Stimulated activated CD8-positive, alpha-beta memory T cell treated with anti-CD3 and anti-CD28 coated beads, Interleukin-7, amount 100 ng/mL, for 4 hours (primary cell): Measurements from ENCODE around the gene AP4B1.

Experiments
- DNase-seq, 2 donors: peaks; one replicate each; pipeline ENCODE4 v3.0.0-alpha.2; 2020; ENCODE audit warnings: low read depth in 2 of 2

The AP4B1 gene

DNA sequence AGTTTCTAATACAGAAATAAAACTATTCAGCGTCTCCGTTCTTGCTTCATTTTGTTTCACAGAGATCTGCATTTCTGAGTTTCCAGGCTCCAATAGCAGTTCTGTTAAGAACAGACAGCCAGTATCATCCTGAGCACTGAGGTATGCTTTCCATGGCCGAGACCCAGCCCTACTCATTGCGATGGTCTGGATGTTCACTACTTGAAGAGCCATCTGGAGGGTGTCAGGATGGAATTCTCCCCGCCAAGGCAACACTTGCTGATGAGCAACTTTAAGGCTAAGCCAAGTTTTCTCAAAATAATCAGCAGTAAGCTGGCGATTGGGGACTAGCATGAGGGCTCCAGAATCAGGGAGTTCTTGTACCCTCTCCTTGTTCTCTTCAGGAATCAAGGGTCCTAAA is 9.5 kb downstream of the AP4B1 start:
- no peak for DNase-seq

DNA sequence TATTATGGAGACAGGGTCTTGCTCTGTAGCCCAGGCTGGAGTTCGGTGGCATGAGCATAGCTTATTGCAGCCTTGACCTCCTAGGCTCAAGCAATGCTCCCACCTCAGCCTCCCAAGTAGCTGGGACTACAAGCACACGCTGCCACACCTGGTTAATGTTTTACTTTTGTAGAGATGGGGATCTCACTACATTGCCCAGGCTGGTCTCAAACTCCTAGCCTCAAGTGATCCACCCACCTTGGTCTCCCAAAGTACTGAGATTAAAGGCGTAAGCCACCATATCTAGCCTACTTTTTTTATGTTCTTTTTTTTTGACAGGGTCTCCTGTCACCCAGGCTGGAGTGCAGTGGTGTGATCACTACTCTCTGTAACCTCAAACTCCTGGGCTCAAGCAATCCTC is 11.3 kb downstream of the AP4B1 start:
- DNase-seq: no peak

DNA sequence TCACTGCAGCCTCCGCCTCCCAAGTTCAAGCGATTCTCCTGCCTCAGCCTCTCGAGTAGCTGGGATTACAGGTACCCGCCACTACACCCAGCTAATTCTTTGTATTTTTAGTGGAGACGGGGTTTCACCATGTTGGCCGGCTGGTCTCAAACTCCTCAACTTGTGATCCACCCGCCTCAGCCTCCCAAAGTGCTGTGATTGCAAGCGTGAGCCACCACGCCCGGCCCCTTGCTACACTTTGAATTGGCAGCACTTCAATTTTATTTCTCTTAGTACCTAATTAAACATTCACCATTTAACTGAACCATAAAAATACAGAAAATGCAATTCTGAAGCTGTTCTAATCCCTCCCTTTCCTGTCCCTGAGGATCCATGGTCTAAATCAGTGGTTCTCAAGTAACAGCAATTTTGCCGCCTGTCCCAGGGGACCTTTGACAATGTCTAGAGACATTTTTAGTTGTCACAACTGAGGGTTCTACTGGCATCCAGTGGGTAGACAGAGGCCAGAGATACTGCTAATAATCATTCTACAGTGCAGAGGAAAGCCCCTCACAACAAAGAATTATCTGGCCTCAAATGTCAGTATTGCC is 12.9 kb downstream of the AP4B1 start:
- DNase-seq: no peak

DNA sequence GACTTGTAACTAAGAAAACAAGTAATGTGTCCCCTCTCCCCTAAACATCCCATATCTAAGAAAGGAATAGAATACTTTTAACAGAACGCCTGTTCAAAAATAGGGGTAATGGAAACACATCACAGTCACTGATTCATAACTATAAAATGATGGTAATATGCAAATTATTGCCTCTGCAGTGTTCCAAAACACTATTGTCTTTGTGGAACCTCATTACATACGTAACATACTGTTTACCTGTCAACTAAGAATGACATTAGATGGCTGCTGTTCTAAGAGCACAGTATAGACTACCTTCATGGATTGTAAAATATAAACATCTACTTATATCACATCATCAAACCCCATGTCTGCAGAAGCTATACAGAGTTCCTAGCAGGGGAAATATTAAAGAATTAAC is 13.8 kb downstream of the AP4B1 start:
- no peak for DNase-seq

DNA sequence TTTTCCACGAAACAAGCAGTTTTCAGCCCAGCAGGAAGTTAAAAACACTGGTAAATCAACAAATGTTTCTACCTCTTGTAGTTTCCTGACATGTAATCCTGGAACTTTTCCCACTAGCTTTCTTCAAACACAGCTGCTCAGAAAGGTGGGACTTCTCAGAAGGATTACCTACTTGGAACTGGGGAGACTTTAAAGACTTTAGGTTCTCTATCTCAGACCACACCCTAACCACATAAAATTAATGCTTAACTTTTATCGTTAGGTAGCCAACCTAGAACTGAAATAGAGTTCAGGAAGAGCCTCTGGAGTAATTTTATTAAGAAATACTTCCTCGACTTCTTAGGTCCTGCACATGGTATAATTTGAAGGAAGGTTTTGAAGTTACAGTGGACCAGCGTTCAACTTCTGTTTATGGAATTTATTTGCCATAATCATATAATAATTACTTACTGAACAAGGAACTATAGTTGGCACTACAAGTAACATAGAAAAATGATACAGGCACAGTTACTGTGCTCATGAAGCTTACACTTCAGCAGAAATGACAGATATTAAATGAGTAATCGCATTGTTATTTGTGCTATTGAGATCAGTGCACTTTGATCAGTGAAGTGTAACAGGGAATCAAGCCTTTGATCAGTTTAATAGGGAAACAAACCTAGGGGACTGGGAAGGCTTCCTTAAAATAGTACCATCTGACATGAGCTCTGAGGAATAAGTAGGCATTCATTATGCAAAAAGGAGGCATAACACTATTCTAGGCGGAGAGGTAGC is 17.0 kb downstream of the AP4B1 start, which contains the start of gene BCL2L15:
TSS of gene BCL2L15 (minus strand) at position 180 of the 774 bp plus-strand sequence. CDS start 206 bp downstream, outside the sequence.
- no peak for DNase-seq

DNA sequence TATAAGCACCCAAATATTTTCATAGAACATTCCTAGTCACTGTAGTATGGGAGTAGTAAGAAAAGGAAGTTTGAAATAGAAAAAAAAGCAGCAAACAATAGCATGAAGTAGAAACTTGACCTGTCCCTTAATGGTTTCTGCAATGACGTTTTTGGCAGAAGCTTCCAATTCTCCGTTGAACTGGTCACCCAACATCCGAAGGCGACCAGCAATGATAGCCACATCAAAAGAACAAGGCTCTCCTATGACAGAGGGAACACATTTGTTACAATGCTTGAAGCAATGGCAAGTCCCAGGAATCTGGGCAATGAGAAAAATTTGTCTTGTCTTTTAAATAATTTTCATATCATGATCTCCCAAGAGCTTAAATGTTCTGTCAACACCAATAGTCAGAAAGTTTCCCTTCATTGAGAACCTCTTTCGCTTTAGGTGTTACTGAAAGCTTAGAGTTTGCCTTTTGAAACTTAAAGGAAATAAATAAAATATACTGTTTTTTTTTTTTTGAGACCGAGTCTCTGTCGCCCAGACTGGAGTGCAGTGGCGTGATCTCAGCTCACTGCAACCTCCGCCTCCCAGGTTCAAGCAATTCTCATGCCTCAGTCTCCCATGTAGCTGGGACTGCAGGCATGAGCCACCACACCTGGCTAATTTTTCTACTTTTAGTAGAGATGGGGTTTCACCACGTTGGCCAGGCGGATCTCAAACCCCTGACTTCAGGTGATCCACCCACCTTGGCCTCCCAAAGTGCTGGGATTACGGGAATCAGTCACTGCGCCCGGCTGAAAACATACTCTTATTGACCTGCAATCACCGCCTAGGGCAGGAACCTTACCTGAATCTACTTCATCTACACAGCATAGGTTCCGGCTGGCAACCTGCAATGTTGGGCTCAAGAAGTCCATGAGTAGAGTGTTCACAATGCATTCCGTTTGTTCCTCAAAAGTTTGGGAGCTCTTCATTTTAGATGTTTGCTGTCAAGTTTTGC is 17.9 kb downstream of the AP4B1 start:
- DNase-seq: no peak

DNA sequence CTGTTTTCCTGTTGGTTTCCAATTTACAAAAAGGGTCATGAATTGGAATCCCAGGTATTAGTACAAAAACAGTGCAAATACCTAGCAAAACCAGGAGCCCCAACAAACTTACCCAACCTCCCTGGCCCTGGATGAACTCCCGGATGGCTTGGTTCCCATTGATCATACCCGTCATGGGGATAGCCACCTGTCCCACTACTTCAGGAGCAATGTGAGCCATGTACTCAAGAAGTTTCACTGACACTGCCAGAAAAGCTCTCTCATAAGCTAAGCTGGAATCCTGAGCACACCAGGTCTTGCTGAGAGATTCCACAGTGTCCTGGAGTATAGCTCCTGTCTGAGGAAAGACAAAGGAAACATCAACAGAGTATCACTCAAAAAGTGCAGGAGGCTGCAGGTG is 22.9 kb downstream of the AP4B1 start:
- no peak for DNase-seq

DNA sequence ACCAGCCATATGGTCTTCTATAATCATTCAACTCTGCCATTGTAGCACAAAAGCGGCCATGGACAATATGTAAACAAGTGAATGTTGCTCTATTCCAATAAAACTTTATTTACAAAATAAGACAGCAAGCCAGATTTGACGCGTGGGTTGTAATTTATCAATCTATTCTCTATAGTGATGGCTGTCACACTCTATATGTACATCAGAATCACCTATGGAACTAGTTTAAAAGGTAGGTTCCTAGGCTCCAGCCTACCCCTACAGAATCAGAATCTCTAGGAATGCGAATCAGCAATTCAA is 24.9 kb downstream of the AP4B1 start:
- DNase-seq: no peak

DNA sequence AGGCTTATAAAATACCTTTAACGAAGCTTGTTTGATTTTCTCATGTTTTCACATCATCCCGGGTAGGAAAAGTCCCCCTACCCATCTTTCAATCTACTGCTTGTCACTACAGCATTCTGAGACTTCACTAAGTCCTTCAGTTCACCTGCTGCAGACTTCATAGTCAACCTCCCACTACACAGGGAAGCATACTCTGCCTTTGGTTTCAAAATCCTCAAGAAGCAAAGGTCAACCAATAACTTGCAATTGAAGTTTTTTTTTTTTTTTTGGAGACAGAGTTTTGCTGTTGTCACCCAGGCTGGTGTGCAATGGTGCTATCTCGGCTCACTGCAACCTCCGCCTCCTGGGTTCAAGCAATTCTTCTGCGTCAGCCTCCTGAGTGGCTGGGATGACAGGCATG is 28.4 kb downstream of the AP4B1 start:
- no peak for DNase-seq

DNA sequence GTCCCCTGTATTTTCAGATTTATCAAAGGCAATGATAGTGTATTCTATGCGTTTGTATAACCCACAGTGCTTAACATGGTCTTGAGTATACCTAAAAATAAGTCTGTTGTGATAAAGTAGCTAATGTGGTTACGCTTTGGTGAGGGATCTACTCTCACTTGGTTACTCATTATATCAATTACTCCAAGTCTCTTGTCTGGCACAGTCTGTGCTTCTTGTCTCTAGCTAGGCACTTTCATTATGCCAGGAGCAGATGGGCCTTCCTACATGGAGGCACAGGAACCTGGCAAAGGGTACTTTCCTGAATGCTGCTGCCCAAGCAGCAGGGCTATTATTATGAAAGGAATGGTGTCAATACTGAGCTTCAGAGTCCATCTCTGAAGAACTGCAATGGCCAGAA is 28.9 kb downstream of the AP4B1 start:
- no peak for DNase-seq

DNA sequence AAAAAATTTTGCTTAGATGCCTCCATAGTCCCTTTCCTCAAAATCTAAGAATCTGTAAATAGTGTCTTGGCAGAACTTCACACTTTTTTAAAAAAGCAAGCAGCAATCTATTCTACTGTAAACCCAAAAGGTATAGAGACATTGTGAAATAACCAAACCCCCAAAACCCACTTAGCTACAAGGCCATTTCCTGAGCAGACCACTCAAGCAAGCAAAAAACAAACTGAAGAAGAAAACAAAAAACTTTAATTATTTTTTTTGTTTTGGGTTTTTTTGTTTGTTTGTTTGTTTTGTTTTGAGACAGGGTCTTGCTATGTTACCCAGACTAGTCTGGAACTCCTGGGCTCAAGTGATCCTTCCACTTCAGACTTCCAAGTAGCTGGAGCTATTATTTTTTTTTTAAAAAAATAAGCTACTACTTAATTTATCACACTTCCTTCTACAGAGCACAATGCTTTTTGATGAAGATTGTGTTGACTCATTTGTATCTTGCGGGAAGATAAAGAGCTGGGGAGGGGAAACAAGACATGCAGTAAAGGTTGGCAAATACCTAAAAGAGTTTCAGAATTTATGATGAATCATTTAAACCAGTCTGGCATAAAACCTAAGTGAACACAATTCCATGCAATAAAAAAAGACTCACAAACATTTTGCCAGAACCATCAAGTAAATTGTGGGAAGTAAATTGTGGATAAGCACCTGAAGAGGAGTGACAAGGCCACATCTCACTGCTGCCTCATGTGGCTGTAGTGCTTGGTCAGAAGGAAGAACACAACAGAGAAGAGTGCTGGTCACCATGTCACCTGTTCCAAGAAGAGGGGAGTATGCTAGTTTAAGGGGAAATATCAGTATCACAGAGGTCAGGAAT is 30.4 kb downstream of the AP4B1 start:
- no peak for DNase-seq

DNA sequence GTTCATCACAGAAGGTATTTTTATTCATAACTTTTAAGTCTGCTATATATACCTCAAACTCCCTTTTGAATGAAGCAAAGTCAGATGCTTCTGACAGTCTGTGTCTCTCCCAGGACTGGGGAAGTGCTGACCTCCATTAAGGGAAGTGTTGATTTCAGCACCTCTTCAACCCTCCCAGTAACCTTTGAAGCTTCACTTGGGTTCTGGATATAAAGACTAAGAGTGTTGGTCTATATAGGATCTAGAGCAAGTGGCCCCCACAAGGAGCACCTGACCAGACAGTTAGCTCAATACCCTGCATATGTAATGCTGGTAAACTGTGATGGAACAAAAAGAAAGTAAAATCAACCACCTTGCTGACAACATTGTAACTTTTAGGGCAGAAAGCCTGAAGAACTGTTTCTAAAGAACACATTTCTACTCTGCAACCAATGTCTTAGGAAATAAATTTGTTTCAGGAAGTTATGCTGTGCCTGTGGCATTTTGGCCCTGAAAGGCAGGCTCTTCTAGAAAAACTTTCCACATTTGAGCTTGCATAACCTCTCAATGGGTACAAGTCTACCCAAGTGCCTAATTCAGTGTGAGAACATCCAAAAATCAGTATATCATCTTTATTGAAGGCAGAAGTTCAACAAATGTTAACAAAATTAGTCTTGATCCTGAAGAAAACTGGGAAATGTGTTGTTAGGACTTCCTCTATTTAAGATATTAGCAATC is 32.2 kb downstream of the AP4B1 start:
- DNase-seq: no peak

DNA sequence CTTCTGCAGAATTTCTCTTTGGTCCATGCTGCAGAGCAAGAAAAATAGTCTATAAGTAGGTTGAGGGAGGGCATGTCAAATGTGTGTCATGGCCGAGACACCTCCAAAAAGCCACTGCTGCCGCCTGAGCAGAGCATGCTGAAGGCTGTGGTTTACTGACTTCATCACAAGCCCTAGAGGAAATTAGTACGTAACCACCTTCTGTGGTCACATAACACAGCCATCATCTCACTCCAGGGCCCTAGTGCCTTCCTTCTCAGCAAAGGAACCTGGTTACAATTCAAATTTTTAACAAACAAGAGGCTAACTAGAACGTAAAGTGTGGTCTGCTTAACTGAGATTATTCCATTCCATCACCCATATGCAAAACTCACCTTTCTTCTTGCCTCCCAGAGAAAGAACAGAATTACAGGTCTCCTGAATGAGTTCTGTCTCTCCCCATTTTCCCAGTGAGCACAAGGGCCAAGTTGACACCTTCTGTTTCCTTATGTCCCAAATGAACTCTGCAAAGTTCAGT is 32.9 kb downstream of the AP4B1 start, which contains the start of gene PTPN22:
TSS of gene PTPN22 (minus strand) at position 116 of the 517 bp plus-strand sequence.
- peak; percentile 75 to 81 for DNase-seq

DNA sequence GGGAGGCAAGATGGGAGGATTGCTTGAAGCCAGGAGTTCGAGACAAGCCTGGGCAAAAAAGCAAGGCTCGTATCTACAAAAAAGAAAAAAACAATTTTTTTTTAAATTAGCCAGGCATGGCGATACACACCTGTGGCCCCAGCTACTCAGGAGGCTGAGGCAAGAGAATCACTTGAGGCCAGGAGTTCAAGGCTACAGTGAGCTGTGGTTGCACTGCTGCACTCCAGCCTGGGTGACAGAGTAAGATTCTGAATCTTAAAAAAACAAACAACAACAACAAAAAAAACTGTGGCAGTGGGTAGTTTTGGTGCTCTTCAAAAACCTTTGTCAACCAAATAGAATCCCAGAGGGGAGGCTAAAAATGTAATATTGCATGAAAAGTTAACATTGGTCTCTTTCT is 33.8 kb downstream of the AP4B1 start:
- DNase-seq: no peak

DNA sequence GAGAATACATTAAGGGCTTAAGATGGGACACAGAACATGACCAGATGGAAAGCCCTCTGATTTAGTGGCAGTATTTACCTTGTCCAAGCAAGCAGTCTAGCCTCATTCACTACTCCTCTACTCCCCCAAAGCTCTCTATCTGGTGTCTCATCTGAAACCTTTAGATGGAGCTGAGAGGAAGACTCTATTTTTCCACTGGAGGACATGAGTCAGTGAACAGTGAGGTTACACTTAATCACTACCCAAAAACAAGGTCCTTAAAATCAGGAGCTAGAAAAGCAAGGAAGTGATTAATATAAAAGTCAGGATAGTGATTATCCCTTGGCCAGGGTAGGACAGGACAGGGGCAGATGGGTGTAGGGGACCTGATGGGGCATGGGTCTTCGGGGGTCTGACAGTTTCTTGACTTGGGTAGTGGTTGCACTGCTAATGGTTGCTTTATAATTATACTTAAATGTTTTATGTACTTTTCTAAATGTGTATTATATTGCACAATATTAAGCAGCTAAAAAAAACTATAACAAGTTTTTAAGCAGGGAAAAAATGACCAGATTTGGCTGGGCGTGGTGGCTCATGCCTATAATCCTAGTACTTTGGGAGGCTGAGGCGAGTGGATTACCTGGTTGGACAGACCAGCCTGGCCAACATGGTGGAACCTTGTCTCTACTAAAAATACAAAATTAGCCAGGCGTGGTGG is 36.1 kb downstream of the AP4B1 start:
- DNase-seq: no peak

DNA sequence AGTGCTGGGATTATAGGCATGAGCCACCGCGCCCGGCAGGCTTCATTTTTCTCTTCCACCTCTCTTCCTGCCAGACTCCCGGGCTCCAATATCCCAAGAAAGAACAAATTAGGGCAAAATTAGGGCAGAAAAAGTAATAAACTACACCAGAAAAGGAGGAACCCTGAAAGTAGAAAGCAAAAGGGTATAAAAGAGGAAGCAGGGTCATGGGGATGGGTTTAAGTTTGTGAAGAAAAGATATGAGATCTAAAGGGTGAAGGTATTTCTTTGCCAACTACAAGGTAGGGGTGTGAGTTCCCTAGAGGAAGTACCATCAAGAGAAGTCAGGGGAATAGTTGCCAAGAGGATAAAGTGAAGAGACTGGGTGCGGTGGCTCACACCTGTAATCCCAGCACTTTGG is 43.0 kb downstream of the AP4B1 start:
- no peak for DNase-seq

DNA sequence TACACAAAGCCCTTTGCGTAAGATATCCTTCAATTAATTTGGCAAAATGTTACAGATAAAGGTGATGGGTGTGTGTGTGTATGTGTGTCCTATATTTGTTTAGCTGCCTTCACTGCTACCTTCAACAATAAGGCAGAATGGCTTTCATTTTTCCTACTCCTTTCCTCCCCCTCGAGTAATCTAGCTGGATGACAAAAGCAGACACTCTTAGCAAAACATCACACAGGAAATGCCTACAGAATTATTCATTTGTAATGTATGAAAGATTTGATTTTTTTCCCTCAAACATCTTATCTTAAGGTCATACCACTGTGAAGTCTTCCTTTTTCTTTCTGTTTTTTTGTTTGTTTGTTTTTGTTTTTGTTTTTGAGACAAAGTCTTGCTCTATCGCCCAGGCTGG is 43.7 kb downstream of the AP4B1 start:
- DNase-seq: no peak

DNA sequence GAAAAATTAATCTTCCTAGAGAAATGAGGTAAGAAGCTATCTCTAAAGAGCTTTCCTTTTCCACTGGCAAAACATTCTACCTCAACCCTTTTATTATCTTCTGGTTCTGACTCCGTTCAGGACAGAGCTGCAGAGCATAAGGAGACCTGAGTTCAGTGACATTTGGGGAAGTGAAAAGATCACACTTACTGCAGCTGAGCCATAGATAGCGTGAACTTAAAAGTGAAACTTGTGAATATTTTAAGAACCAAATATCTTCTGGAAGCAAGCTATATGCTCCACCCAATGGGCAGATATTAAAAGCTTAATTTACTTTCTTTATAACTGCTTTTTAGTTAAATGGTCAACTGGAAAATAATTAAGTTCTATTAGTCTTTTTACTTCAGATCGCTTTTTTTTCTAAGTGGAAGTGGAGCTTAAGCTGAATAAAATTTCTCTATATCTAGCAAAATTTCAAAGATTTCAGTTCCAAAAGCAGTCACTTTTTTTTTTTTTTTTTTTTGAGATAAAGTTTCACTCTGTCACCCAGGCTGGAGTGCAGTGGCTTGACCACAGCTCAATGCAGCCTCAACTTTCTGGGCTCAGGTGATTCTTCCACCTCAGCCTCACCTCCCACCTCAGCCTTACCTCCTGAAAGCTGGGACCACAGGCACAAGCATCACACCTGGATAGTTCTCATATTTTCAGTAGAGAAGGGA is 45.0 kb downstream of the AP4B1 start:
- DNase-seq: no peak

DNA sequence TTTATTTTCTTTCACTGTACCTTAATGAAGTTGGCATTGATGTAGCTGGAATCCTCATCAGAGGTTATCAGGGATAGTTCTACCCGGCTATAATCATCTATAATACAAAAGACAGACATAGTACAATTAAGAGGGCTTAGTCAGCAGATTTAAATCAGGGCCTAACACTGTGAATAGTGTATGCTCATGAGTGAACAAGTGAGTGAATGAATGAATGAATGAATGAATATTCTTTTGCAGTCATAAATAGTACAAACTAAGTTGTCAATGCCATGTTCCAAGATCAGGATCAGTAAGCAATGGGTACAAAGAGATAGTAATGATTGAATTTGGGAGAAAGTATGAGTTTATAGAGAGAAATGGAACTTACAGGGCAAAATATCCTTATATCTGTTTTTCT is 45.6 kb downstream of the AP4B1 start:
- DNase-seq: no peak
